HCEC 1CT (cell line): Measurements from ENCODE around the gene VILL.
"Not testable (repeated sequence)": the region's sequence is repeated elsewhere in the genome, so short reads cannot be mapped to it uniquely, and the experiment has no call there.

Experiments used
- DNase-seq: peaks from one replicate; pipeline ENCODE4 v3.0.0-alpha.2; 2017

The VILL gene

GRCh38 chr3:38039899-38040261, 49.3 kb downstream of the VILL start:
- no peak for DNase-seq

DNA sequence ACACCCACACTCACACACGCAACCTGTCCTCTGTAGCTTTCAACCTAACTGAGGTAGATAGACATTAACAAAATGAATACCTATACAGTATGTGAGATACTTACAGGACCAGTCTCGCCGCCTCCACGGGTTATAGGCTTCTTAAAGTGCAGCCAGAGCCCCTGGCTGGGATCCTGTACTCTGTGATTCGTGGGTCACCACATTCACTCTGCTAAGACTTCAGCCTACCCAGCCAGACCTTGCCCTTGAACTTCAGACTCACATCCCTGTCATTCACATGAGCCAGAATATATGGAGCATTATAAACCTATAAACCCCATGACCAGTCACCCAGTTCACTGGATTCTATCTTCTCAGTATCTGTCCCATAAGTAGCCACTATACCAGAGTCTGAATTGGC, 49.8 kb downstream of the VILL start:
- DNase-seq, result no peak

DNA sequence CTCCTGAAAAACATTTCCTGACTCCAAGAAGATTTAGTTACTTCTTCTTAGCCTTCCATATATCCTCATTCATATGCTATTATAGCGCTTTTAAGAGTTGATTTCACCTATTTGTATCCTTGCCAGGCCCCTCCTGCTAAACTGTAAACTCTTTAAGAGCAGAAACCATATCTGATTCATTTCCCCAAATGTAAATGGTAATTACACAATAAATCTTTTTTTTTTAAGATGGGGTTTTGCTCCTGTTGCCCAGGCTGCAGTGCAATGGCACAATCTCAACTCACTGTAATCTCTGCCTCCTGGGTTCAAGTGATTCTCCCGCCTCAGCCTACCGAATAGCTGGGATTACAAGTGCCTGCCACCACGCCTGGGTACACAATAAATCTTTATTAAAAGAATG, 52.9 kb downstream of the VILL start:
- no peak for DNase-seq

GRCh38 chr3:38046027-38046426, 55.4 kb downstream of the VILL start:
- DNase-seq, result no peak

- DNase-seq, result no peak
Observed at GRCh38 chr3:38046821-38047220, 56.2 kb downstream of the VILL start.

- DNase-seq, result no peak
Observed at GRCh38 chr3:38047896-38048295, 57.3 kb downstream of the VILL start.

GRCh38 chr3:38049358-38050126, 59.0 kb downstream of the VILL start:
- no peak for DNase-seq

DNA sequence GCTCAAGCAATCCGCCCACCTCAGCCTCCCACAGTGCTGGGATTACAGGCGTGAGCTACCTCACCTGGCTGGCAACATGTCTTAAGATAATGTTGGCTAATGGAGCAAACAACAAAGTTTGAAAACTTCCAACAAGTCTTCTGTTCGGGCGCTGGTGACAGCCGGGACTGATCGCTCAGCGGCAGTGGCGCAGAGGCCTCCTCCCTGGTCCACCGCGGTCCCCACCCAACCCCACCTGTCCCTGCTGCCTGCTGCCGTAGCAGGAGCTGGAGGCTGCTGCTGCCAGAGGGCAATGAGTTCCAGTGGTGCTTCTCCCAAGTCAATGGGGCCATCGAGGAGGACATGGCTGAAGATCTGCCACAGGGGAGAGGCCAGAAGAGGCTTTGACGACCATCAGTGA, 60.5 kb downstream of the VILL start:
- no peak for DNase-seq

DNA sequence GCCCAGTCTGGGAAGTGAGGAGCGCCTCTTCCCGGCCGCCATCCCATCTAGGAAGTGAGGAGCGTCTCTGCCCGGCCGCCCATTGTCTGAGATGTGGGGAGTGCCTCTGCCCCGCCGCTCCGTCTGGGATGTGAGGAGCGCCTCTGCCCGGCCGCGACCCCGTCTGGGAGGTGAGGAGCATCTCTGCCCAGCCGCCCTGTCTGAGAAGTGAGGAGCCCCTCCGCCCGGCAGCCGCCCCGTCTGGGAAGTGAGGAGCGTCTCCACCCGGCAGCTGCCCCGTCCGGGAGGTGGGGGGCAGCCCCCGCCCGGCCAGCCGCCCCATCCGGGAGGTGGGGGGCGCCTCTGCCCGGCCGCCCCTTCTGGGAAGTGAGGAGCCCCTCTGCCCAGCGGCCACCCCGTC, 62.7 kb downstream of the VILL start:
- not testable (repeated sequence) for DNase-seq

DNA sequence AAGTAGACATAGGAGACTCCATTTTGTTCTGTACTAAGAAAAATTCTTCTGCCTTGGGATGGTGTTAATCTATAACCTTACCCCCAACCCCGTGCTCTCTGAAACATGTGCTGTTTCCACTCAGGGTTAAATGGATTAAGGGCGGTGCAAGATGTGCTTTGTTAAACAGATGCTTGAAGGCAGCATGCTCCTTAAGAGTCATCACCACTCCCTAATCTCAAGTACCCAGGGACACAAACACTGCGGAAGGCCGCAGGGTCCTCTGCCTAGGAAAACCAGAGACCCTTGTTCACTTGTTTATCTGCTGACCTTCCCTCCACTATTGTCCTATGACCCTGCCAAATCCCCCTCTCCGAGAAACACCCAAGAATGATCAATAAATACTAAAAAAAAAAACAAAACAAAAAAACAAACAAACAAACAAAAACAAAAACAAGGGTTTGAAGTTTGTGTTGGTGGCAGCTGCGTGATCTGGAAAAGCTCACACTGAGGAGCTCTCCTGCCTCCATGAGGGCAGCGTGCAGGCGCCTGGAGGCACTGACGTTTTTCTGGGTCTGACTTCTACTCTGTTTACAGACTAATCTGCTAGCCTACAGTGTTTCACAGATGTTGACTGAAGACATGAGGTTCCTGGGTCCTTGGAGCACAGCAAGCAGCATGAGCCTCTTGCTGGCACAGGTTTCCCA, 63.4 kb downstream of the VILL start:
- DNase-seq, result not testable (repeated sequence)

GRCh38 chr3:38054499-38055001, 64.0 kb downstream of the VILL start:
- DNase-seq, result no peak
